NCI-H2081 (cell line): ENCODE results near the gene AFAP1.

Experiments
- DNase-seq, 2 experiments: peaks; one replicate each; lab custom pipeline; 2025; lab: John Stamatoyannopoulos, UW

AFAP1 gene

DNA sequence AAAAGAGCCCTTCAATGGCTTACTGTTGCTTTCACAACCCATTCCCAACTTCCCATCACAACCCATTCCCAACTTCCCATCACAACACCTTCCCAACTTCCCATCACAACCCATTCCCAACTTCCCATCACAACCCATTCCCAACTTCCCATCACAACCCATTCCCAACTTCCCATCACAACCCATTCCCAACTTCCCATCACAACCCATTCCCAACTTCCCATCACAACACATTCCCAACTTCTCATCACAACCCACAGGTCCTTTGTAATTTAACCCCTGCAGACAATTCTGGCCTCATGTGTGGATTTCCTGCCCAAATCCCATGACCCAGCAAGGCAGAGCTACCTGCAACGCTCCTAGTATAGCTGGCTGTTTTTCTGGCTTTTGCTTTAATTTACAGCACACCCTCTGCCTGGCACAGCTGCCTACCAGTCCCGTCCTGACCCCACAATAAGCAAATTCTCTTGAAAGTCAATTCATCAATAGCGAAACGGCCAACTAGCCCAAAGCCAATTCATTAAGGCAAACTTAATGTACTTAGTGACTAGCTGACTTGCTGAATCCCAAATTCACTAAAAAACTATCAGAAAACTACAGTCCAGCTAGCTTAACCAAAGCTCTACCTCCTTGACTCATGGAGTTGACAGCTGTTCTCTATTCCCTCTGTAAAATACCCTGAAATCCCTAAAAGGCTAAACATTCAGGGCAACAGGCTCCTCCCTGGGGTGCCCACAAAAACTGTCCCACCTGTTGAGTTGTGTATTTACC is 75.6 kb downstream of the AFAP1 start:
- DNase-seq = no peak

DNA sequence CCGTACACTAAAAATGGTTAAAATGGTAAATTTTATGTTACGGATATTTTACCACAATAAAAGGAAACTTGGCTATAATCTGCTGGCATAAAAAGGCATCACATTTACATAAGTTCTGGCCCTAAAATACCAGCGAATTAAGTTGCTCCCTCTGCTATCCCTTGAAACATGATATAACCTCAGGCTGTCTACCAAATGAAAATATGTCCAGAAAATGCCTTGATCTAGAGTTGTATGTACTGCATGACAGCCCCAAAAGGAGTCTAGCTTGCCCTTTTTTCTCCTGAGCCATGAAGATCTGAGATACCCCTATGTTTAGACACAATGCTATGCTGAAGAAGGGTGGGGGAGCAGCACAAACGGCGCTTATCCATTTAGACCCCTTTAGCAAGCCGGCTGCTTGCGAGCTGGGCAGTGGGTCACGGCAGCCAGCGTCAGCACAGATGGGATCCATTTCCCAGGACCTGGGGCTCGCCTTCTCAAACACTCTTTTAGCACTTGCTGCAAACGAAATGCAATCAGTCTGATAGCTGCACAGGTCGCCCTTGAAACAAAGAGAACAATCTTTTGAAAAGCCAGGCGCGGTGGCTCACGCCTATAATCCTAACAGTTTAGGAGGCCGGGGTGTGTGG is 77.0 kb downstream of the AFAP1 start:
- no peak for DNase-seq

DNA sequence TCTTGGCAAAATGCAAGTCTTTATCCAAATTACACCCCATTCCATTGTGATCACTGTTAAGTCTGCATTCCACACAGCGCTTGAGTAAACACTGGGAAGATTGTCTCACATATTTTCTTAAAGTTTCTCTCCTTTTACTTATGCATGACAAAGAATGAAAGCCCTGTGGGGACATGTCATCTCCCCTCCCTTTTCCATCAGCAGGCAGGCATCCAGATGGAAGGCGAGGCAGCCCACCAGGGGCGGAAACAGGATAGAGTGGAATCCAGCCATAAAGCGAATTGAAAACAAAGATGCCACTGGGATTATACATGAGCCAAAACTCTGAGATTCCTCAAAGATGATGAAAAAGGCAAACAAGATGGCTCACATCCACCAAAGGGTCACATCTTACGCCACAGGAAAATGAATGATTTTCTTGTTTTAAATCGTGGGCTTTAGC is 78.2 kb downstream of the AFAP1 start:
- DNase-seq = no peak

DNA sequence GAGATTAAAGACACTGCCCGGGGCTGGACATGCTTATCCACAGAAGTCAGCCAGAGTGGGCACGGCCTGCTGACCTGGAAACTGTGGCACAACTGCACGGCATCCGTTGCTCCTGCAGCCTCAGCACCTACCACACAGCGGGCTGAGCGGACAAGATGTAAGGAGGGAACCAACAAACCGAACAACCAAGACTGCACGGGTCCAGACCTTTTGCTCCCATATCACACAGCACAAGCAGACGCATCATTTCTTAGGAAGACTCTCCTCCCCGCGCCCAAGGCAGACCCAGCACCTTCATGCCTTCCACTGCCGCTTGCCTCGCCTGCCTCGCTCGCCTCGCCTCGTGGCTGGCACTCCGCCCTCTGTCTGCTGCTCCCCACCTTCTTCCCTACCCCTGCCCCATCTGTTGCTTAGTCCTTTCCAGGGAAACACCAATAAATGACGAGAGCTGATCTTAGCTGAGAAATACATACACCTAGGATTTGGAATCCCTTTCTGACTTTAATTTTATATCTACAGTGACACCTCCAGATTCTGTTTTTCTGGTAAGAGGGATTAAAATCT is 79.0 kb downstream of the AFAP1 start:
- DNase-seq = no peak

DNA sequence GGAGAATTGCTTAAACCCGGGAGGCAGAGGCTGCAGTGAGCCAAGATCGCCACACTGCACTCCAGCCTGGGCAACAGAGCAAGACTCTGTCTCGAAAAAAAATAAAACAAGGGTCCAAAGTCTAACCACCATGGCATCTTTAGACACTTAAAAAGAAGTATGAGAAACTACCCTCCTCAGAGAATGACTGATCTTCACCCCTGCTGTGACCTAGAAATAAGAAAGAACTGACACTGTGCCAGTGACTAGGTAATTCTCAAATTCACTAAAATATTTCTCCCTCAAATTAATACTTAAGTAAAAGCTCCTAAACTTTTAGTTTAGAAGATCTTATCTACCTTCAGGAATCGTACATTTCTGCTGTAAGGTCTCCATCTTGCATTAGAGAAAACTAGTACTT is 80.3 kb downstream of the AFAP1 start:
- DNase-seq = no peak

DNA sequence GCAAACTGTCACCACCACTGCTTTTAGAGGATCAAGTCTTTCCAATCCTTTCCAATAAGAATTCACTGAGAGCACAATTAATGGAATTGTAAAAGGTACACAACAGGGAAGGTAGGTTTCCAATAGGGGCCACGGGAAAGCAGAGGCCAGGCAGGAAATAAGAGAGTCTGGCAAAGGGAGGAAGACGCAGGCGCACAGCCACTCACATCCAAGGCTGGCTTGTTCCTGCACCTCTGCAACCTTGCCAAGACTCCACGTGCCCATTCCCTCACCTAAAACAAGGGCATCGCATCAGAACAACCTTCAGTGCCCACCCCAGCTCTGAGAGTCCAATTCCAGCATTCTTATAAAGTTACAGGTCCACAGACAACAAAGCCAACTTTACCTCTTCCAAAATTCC is 81.2 kb downstream of the AFAP1 start:
- DNase-seq = no peak

DNA sequence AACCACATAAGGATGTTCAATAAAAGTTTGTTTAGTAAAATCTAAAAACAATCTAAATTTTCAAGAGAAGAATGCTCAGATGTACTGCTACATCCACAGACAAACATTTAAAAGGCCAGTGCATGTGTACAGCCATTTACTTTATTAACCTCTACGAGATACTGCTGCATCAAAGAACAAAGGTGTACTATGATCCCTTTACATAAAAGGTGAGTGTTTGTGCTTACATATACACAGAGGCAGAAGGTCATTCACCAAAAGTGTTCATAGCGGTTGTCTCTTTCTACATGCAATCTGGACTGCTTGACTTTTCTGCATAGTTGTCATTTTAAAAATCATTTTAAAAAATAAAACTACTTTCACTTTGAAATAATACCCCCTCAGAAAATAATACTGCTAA is 81.7 kb downstream of the AFAP1 start:
- no peak for DNase-seq

DNA sequence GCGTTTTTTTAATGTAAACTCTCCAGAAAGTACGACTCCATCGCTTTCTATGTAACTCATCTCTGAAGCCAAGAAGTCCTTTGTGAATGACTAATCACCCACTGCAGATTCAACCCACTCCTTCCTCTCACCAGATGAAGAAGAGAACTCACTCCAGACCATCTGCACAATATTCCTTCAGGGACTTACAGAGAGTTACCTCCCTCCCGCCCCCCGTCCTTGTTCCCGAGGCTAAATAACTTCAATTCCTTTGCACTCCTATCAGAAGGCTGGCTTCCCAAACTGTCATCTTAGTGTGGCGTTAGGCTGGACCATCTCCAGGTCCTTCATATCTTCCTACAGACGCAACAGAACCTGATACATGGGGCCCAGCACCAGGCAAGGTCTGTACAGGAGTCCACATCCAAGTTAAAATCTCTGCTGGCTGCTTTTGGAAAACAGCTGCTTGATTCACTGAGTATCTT is 82.4 kb downstream of the AFAP1 start:
- DNase-seq = no peak

DNA sequence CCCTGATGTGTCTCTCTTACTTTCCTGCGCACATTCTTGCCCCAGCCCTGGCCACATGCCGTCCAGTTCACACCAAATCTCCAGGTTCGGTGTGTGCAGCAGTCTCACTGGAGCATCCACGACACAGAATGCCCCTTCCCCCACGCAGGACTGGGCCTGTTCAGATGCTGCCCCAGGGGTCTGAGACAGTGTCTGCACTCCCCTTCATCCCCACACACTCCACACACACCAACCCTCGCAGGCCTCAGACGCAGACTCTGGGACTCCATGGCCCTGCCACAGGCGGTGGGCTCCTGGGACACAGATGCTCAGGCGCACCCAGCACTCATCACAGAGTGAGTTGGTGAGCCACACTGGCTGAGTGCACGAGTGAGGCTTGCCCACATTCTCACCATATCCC is 83.9 kb downstream of the AFAP1 start:
- no peak for DNase-seq

DNA sequence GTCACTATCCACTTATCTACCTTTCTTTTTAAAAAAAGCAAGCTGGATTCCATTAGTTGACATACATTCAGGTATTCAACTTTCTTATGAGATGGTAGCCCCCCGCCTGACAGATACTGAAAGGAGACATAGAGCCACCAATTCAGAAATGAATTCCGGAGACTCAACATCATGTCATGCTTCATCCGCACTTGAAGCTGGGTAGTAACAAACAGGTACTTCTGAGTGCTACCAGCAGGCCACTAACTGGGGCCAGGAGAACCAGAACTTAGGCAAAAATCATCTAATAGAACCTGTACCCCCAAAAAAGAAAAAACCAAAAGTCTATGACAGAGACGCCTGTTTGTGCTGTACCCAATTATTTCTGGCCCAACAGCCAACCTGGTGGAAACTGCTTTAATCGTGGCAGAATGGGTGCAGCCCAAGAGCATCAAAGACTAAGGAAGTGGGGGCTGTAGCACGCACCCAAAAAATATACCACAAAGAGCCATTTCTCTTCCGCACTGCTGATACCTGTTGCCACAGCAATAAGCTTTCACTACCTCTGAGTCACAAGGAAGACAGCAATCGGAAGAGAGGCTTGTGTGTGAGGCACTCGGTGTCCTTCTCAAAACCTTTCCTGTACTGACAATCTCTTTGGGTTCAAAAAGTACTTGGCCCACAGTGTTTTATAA is 84.8 kb downstream of the AFAP1 start:
- DNase-seq = no peak

DNA sequence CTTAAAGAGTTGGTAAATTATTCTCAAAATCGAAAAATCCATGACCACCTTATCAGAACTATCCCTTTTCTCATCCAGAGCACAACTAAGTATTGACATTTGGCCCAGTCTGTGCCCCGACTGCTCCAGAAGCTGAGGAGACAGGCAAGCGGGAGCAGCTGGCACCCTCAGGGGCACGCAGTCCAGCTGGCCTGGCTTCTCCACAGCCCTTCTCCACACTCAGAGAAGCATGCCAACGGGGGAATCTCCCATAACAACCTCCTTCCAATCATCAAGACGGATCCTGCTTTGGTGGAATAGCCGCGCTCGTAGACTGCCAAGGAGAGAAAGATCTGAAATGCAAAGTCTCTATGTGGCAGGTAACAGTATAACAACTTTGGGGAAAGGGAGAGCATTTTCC is 85.4 kb downstream of the AFAP1 start:
- DNase-seq = no peak

DNA sequence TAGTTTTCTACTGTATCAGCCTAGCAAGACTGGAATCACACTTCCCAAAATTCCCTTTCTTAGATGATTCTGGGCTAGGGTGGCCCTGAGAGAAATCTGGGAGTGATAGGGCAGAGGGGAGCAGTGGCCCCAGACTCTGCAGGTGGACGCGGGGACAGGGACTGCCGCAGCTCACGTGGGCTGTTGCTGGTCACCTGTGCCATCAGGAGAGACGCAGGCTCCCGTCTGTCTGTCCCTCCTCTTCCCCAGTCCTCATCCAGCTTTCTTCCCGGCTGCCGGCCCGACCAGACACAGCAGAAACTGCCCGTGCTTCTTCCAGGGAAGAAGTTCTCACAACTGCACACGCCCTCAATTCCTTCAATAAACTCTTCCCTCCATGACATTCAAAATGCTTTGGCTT is 86.4 kb downstream of the AFAP1 start:
- no peak for DNase-seq

DNA sequence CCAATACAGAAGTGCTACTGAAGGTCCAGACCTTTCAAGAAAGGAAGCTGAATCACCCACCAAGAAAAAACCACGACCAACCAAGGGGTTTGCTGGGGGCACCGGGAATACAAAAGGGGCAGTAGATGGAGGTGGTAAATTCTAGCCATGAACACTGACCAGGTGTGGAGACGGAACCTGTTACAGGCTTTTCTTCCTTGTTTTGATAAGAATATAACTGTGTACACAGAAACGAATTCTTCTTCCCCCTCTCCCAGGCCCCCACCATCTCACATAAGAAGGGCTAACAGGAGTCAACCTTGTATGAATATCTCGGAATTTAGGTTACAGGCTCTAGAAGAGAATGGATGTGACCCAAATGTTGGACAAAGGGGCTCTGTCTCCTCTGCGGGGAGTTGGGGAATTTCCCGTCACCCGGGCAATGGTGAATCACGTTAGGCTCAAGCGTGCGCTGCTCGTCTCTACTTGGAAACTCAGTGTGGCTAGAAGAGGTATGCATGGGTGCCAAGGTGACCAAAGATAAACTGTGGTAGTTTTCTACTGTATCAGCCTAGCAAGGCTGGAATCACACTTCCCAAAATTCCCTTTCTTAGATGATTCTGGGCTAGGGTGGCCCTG is 87.0 kb downstream of the AFAP1 start:
- DNase-seq = no peak

DNA sequence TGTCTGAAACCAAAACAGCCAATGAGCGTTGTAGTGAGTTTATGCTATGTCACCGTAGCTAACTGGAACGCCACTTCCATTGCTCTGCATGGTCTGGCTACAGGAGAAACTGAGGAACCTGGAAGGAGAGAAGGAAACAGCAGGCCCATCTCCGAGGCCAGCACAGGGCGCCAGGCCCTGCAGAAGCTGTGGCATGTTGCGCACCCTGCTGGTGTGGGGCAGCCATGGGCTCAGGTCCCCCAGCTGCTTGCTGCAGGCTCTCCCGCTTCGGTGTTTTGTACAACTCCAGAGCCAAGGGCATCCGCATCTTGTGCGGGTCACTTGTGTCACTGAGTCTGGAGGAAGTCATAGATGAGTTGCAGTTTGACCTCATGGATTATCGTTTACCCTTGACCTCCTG is 89.2 kb downstream of the AFAP1 start:
- no peak for DNase-seq

DNA sequence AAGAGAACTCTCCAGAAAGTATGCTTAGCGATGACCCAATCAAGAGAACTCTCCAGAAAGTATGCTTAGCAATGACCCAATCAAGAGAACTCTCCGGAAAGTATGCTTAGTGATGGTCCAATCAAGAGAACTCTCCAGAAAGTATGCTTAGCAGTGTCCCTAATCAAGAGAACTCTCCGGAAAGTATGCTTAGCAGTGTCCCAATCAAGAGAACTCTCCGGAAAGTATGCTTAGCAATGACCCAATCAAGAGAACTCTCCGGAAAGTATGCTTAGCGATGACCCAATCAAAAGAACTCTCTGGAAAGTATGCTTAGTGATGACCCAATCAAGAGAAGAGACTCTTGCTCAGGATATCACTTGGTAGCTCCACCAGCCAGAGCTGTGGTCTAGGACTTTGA is 92.5 kb downstream of the AFAP1 start:
- no peak for DNase-seq

DNA sequence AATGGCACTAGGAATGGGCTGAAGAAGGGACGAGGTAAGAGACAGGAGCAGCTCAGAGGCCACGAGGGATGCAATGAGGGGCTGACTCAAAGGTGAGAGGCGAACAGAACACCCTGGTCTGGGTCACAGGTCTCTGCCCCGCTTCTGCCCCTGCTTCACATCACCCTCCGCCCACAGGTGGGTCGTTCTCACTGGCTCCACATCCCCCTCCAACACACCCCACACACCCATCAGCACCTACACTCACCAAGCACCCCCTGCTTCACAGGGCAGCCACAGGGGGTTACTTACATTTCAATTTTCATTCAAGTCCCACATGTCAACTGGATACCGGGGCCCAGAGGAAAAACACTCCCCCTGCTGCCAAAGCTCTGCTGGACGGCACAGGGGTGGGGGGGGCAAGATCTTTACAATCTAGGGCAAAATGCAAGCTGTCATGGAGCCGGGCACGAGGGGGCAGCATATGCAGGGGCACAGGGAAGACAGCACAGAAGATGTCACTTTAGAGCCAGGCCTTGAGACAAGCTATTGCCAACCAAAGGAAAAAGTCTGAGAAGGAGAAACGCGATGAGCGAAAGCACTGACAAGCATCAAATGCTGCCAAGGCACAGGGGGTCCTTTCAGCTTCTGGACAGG is 94.0 kb downstream of the AFAP1 start:
- DNase-seq = no peak

DNA sequence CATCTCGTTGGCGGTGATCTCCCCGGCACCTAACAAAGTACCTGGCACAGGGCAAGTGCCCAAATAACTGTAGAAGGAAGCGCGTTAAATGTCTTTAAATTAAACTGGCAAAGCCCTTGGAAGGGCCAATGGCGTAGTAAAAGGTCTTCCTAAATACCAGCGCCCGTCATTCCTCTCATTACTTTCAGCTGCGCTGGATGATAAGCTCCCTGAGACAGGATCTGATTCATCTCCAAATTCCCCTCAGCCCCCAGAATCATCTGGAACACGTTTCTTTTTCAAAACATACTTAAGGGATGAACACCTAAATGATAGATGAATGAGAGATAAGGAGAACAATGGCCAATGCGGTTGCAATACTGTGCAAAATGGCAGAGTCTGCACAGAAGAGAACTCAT is 95.1 kb downstream of the AFAP1 start:
- no peak for DNase-seq

DNA sequence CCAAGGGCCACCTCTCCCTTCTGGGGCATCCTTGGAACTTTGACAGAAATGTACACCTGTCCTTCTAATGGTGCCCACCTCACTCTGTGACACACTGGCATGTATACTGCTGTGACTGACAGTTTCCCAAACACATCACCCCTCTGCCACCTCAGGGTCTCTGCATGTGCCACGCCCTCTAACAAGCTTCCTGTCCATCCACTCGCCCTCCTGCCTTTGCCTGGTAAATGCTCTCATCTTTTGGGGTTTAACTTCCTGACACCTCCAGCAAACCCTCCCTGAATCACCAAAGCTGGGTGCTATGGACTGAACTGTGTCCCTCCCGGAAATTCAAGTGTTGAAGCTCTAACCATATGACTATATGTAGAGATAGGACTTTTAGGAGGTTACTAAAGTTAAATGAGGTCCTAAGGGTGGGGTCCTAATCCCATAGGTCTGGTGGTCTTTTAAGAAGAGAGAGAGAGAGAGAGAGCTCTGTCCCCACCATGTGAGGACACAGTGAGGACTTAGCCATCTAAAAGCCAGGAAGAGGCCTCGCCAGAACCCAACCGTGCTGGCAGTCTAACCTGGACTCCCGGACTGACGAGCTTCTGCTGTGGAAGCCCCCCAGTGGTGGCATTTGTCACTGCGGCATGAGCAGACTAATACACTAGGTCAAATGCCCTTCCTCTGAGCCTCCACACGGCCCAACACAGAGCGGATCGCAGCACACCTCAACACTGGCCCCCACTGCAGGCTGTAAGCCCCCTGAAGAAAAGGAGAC is 95.6 kb downstream of the AFAP1 start:
- peak; percentile 23 to 32 for DNase-seq

DNA sequence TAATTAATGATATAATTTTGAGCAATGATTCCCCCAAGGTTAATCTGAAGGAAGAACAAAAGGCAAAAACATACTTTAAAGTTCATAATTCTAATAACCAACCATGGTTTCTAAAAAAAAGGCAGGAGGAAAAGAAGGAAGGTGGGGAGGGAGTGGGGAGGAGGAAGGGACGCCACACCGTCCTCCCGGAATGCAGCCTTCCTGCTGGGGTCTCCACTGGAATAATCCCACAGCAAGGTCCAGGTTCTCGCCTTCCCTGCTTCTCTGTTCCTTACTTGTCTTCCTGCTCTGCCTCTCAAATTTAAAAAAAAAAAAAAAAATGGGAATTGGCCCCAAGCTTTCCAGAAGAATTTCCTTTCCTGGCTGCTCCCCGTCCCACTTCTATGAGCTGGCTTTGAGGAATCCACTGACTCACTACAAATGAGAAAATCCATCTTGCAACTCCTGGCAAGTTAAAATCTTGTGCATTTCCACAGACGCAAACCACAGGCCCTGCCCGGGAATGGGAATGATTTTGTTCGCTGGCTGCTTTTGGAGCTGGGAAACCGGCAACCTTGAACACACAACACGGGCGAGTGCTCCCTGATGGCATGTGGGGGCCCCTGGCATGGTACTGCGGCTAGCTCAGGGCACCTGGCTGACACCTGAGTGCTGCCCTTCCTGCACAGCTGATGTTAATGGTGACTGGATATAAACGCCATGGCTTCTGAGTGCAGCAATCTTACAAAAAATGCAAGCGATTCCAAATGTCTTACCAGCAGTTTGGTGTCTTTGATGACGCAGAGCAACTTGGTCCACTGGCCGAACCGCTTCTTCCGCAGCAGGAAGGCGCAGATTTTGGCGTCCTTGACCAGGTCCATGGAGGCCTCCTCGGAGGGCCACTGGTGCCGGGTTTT is 97.0 kb downstream of the AFAP1 start:
- no peak for DNase-seq

DNA sequence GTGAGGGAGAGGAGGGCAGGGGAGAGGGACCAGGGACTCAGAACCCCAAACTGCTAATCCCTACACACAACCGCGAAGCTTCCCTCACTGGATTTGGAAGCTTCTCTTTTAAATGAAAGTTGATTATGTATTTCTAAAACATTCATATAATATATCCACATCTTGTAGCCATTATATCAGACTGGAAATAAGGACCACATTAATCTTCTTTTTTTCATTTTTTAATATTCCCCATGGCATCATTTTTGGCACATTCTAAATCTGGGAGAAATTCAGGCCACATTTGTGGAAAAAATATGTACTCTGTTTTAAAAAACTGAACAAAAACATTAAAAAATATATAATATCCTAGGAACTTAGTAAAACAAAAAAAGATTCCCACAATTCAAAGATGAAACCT is 97.8 kb downstream of the AFAP1 start:
- no peak for DNase-seq
